Activated CD4-positive, alpha-beta T cell treated with anti-CD3 and anti-CD28 coated beads for 36 hours (primary cell): ENCODE data around the gene DUSP15. TPM values are rescaled to one million over a fixed set of nuclear protein-coding genes. Genes with fewer than 3 reads are reported as not detected.

Experiments used
- ATAC-seq: fragments of 200-7000 bp; cut with Tn5 transposase; one replicate; pipeline ENCODE4 v1.10.0; 2021; ENCODE audit warnings: mild to moderate bottlenecking, moderate library complexity
- CTCF ChIA-PET: fragments of 350-600 bp; sonication (Branson Sonifier 250); formaldehyde crosslinking; loops from one replicate; lab custom pipeline; 2021; ENCODE audit warnings: antibody characterized with exemption; lab: Charles Lee
- POLR2A ChIA-PET: fragments of 350-600 bp; sonication (Branson Sonifier 250); formaldehyde crosslinking; loops from one replicate; lab custom pipeline; 2021; ENCODE audit warnings: antibody characterized with exemption, inconsistent platforms; lab: Charles Lee
- DNase-seq: peaks from one replicate; pipeline ENCODE4 v3.0.0-alpha.2; 2020
- H3K27ac Mint-ChIP-seq: one replicate; pipeline ENCODE4 v1.8.0; 2021; ENCODE audit warnings: mixed read lengths
- H3K27me3 Mint-ChIP-seq: one replicate; pipeline ENCODE4 v1.8.0; 2021; ENCODE audit warnings: mixed read lengths
- H3K36me3 Mint-ChIP-seq: one replicate; pipeline ENCODE4 v1.8.0; 2021; ENCODE audit warnings: low read depth, mixed read lengths
- H3K4me1 Mint-ChIP-seq: one replicate; pipeline ENCODE4 v1.8.0; 2021; ENCODE audit warnings: mixed read lengths
- H3K4me3 Mint-ChIP-seq: one replicate; pipeline ENCODE4 v1.8.0; 2021; ENCODE audit warnings: mild to moderate bottlenecking, moderate library complexity, mixed read lengths
- H3K9me3 Mint-ChIP-seq: one replicate; pipeline ENCODE4 v1.8.0; 2021; ENCODE audit warnings: low read depth, mixed read lengths
- intact Hi-C, 2 experiments: fragments of 100-400 bp; cut with DNase I in 1 of 2; cut with micrococcal nuclease in 1 of 2; formaldehyde crosslinking; loops; one replicate each; pipeline versions ENCODE4 v1.14.2 to v1.15.1; 2022 to 2024; cut with DNase I, micrococcal nuclease
- total RNA-seq, 2 experiments: library from RNA; stranded (reverse); gene quantifications; one replicate each; pipeline ENCODE4 v1.2.3, GENCODE V29; 2021

DUSP15 gene
- total RNA-seq, 2 experiments from 2014 or later: not detected

DNA sequence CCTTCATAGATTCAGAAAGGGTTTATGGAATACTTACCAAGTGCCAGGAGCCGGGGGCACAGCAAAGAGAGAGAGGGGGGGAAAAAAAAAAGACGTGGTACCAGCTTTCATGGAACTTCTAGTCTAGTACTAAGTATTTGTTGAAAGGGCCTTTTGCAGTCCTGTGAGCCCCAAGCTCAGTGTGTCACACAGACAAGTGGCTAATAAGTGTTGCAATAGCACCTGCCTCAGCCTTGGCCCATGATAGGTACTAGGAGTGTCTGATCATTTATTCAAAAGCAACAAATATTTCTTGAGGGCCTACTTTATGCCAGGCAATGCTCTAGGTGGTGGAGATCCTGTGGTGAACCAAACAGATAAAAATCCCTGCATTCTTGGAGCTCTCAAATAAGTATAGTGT lies 43.3 kb downstream of the DUSP15 start:
- POLR2A ChIA-PET: no interaction called here

DNA sequence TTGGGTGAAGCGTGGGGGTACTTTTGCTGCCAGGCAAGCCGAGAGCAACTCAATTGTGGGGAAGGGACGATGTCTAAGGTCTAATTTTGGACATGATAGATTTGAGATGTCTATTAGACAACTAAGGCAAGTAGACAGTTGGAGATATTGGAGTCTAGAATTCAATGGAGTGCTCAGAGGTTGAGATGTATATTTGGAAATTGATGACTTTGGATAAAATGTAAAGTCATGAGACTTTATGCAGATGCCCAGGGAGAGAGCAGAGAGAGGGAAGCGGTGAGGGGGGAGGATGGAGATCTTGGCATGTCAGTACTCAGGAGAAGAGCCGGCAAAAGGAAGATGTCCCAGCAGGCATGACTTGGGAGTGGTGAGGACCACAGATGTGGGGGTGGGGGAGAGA lies 44.3 kb downstream of the DUSP15 start:
- Mint-ChIP-seq H3K4me3 (no peak overlapping the region), H3K36me3 (no peaks in the 10 kb centered on the region), H3K27me3 (no peaks in the 10 kb centered on the region), H3K9me3 (no peaks in the 10 kb centered on the region), H3K27ac (no peak overlapping the region), H3K4me1 (peaks cover 4% of the 10 kb centered on the region)
- ATAC-seq: no peak
- ChIA-PET CTCF (no interaction called here), POLR2A (no interaction called here)
- DNase-seq: no peak
- intact Hi-C loops: loop anchor here in 1 of 2 experiments (10.0 kb wide), 1 partner anchor 129 kb away; the partner anchor contains the start of gene PDRG1

More for the DNA sequence above, 43.3 kb downstream of the DUSP15 start:
- intact Hi-C loops: loop anchor here in 1 of 2 experiments (10.0 kb wide), 1 partner anchor 128 kb away; the partner anchor contains the start of gene PDRG1
- no peak overlapping the region for H3K4me3 Mint-ChIP-seq
- no peaks in the 10 kb centered on the region for H3K36me3 Mint-ChIP-seq
- H3K4me1 Mint-ChIP-seq: peaks cover 4% of the 10 kb centered on the region
- no peak for ATAC-seq
- no peak for DNase-seq
- H3K27me3 Mint-ChIP-seq: no peaks in the 10 kb centered on the region
- H3K27ac Mint-ChIP-seq: no peak overlapping the region
- CTCF ChIA-PET: interaction anchor here (0.5 to 0.7 kb wide), 3 partner anchors 264 to 321 kb away, joined by 3 to 5 read pairs (median 4); no protein-coding TSS in a partner anchor
- H3K9me3 Mint-ChIP-seq: no peaks in the 10 kb centered on the region

GRCh38 chr20:31824554-31825313 lies 45.6 kb downstream of the DUSP15 start:
- peaks cover 4% of the 10 kb centered on the region for H3K4me1 Mint-ChIP-seq

GRCh38 chr20:31824125-31824485 lies 46.2 kb downstream of the DUSP15 start:
- Mint-ChIP-seq H3K27ac (no peak overlapping the region), H3K4me1 (peaks cover 4% of the 10 kb centered on the region), H3K27me3 (no peaks in the 10 kb centered on the region), H3K9me3 (no peaks in the 10 kb centered on the region), H3K36me3 (no peaks in the 10 kb centered on the region), H3K4me3 (no peak overlapping the region)
- no peak for ATAC-seq
- intact Hi-C loops: loop anchor here in 1 of 2 experiments (10.0 kb wide), 1 partner anchor 131 kb away; the partner anchor contains the start of gene PDRG1
- ChIA-PET POLR2A (no interaction called here), CTCF (interaction anchor here (0.6 to 4.1 kb wide), 9 partner anchors 9 to 265 kb away, joined by 3 to 28 read pairs (median 4); partner anchors contain the start of gene PDRG1)
- DNase-seq: no peak

More at GRCh38 chr20:31824554-31825313, 45.6 kb downstream of the DUSP15 start:
- CTCF ChIA-PET: interaction anchor here (0.9 to 4.1 kb wide), 6 partner anchors 8 to 265 kb away, joined by 3 to 28 read pairs (median 4); partner anchors contain the start of gene PDRG1
- intact Hi-C loops: loop anchor here in 1 of 2 experiments (10.0 kb wide), 1 partner anchor 130 kb away; the partner anchor contains the start of gene PDRG1
- H3K27me3 Mint-ChIP-seq: no peaks in the 10 kb centered on the region
- no peak overlapping the region for H3K4me3 Mint-ChIP-seq
- no peak for ATAC-seq
- POLR2A ChIA-PET: no interaction called here
- no peaks in the 10 kb centered on the region for H3K36me3 Mint-ChIP-seq
- no peak overlapping the region for H3K27ac Mint-ChIP-seq
- H3K9me3 Mint-ChIP-seq: no peaks in the 10 kb centered on the region
- no peak for DNase-seq

DNA sequence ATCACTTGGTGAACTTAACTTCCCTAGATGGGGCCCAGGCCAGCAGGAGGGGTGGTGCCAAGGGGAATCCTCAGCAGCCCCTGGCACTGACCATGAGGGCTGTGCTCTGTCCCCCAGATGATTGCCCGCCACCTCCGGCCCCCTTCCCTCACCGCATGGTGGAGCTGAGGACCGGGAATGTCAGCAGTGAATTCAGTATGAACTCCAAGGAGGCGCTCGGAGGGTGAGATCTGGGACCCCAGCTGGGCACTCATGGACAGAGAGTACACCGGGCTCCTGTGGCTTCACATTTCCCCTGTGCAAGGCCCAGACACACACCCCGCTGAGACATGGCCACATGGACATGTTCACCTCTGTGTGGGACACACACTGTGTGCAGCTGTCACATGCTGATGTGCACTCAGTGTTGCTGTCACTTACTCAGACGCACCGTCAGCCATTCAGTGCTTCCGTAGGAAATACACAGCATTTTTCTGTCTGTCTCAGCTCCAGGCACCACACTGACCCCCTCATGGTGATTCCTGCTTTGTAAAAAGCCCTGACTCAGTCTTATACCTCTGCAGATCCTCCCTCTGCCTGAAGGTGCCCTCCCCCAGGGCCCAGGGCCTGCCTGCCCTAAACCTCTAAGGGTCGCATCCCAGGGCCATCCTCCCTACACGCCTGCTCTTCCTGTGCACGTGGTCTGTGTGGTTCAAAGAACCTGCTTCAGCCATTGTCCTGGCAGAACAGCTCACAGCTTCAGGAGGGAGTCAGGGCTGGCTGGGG lies 46.8 kb downstream of the DUSP15 start:
- Mint-ChIP-seq H3K9me3 (no peaks in the 10 kb centered on the region), H3K4me1 (peaks cover 4% of the 10 kb centered on the region), H3K27me3 (no peaks in the 10 kb centered on the region), H3K4me3 (no peak overlapping the region), H3K27ac (no peak overlapping the region), H3K36me3 (no peaks in the 10 kb centered on the region)
- DNase-seq (no peak), ATAC-seq (no peak)
- POLR2A ChIA-PET: no interaction called here
- intact Hi-C loops: loop anchor here (1.0 to 10.0 kb wide), 5 partner anchors 23 to 829 kb away; partner anchors contain the start of gene PDRG1 (in 1 of the 2)
- CTCF ChIA-PET: interaction anchor here (0.6 to 4.1 kb wide), 30 partner anchors 9 to 286 kb away, joined by 3 to 28 read pairs (median 4); partner anchors contain the start of genes HCK, PDRG1 and TM9SF4

- Mint-ChIP-seq H3K9me3 (no peaks in the 10 kb centered on the region), H3K27ac (no peak overlapping the region), H3K27me3 (no peaks in the 10 kb centered on the region), H3K4me1 (peaks cover 4% of the 10 kb centered on the region), H3K4me3 (no peak overlapping the region), H3K36me3 (no peaks in the 10 kb centered on the region)
- ChIA-PET POLR2A (no interaction called here), CTCF (interaction anchor here (0.6 to 4.1 kb wide), 35 partner anchors 9 to 287 kb away, joined by 3 to 28 read pairs (median 4); partner anchors contain the start of genes HCK, PDRG1 and TM9SF4)
- DNase-seq (peak; percentile 86), ATAC-seq (peak; percentile 90)
- intact Hi-C loops: loop anchor here (1.0 to 10.0 kb wide), 7 partner anchors 24 to 830 kb away; partner anchors contain the start of gene PDRG1 (in 1 of the 2)
These were observed 47.7 kb downstream of the DUSP15 start for GRCh38 chr20:31822421-31823330.

- no peak overlapping the region for H3K27ac Mint-ChIP-seq
- no peaks in the 10 kb centered on the region for H3K9me3 Mint-ChIP-seq
- ChIA-PET POLR2A (no interaction called here), CTCF (interaction anchor here (1.2 kb wide), 1 partner anchor 209 kb away, joined by 4 read pairs; no protein-coding TSS in a partner anchor)
- no peaks in the 10 kb centered on the region for H3K27me3 Mint-ChIP-seq
- H3K36me3 Mint-ChIP-seq: no peaks in the 10 kb centered on the region
- ATAC-seq (no peak), DNase-seq (no peak)
- no peak overlapping the region for H3K4me3 Mint-ChIP-seq
- intact Hi-C loops: loop anchor here in 1 of 2 experiments (10.0 kb wide), 1 partner anchor 133 kb away; the partner anchor contains the start of gene PDRG1
- H3K4me1 Mint-ChIP-seq: peaks cover 4% of the 10 kb centered on the region
These were observed 48.9 kb downstream of the DUSP15 start for GRCh38 chr20:31821427-31821826.

DNA sequence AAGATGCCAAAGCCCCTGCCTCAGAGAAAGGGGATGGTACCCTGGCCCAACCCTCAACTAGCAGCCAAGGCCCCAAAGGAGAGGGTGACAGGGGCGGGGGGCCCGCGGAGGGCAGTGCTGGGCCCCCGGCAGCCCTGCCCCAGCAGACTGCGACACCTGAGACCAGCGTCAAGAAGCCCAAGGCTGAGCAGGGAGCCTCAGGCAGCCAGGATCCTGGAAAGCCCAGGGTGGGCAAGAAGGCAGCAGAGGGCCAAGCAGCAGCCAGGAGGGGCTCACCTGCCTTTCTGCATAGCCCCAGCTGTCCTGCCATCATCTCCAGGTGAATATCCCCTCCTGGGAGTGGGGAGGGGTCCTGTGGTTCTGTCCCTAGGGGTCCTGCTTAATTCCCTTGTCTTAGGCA lies 50.1 kb downstream of the DUSP15 start:
- intact Hi-C loops: loop anchor here in 1 of 2 experiments (10.0 kb wide), 1 partner anchor 135 kb away; the partner anchor contains the start of gene PDRG1
- Mint-ChIP-seq H3K4me3 (no peak overlapping the region), H3K9me3 (no peaks in the 10 kb centered on the region), H3K27me3 (no peaks in the 10 kb centered on the region), H3K4me1 (peaks cover 4% of the 10 kb centered on the region), H3K27ac (no peak overlapping the region), H3K36me3 (no peaks in the 10 kb centered on the region)
- POLR2A ChIA-PET: no interaction called here
- DNase-seq (no peak), ATAC-seq (no peak)
- CTCF ChIA-PET: interaction anchor here (0.8 to 1.4 kb wide), 2 partner anchors 14 to 211 kb away, joined by 4 to 6 read pairs; no protein-coding TSS in a partner anchor

- Mint-ChIP-seq H3K9me3 (no peaks in the 10 kb centered on the region), H3K36me3 (no peaks in the 10 kb centered on the region), H3K27me3 (no peaks in the 10 kb centered on the region), H3K27ac (no peak within 1 kb of the TSS), H3K4me3 (no peak within 1 kb of the TSS), H3K4me1 (peaks cover 4% of the 10 kb centered on the region)
- ChIA-PET CTCF (interaction anchor here (0.6 to 1.4 kb wide), 2 partner anchors 13 to 63 kb away, joined by 3 to 4 read pairs; no protein-coding TSS in a partner anchor), POLR2A (no interaction called here)
- no peak for ATAC-seq
- intact Hi-C loops: no loop called here
- DNase-seq: no peak
These were observed 51.1 kb downstream of the DUSP15 start, which contains the start of gene MYLK2 for GRCh38 chr20:31819083-31819784. MYLK2 (plus strand) TSS chr20:31819356; CDS start chr20:31819581, 225 bp downstream.
